HG02840 (cell line): Measurements from ENCODE around the gene GSTK1.
"Not testable (repeated sequence)": the region's sequence is repeated elsewhere in the genome, so short reads cannot be mapped to it uniquely, and the experiment has no call there.

Source experiments
- ATAC-seq: cut with Tn5 transposase; IDR thresholded peaks from one replicate; pipeline ENCODE4 v1.9.1; 2021; ENCODE audit warnings: mild to moderate bottlenecking, moderate library complexity, moderate number of reproducible peaks; ENCODE audit not compliant: unreplicated experiment, low FRiP score

The GSTK1 gene

GRCh38 chr7:143263266-143264195, at the start of gene GSTK1:
Gene GSTK1 (plus strand): TSS chr7:143263441. CDS start chr7:143263514, 73 bp downstream.
- ATAC-seq, result peak; percentile 98

GRCh38 chr7:143213478-143213877, 49.8 kb upstream of the GSTK1 start:
- not testable (repeated sequence) for ATAC-seq

DNA sequence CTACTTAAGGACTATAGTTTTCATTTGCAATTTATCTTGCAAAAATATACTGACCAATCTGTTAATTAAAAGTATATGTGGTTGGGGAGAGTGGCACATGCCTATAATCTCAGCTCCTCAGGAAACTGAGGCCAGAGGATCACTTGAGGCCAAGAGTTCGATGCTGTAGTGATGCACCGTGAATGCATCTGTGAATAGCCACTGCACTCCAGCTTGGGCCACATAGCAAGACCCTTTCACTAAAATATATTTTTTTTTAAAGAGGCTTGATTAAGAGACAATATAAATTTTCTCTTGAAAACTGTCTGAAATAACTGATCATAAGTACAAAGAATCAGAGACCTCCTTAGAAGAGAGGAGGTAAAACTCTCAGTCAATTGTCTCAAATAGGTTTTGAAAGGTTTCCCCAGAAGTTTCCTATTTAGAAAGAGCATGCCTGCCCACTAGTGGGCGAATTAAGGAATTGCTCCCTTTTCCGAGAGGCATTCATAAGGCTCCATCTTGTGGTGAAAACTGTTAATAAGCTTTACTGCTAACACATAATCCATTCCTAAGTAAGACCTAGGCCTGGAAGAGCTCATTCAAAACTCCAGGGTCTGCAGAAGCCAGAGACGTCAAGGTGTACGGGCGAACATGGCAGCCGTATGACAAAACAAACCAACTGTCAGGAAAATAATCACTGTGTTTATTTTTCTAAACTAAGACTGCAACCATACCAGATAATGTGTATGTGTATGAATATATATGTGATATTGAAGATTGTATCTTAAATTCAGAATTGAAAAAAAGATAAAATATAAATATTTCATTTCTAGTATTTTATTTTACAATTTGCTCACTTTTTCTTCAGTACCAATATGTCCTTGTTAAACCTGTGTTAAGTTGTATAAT, 48.2 kb upstream of the GSTK1 start:
- ATAC-seq, result peak; percentile 95

DNA sequence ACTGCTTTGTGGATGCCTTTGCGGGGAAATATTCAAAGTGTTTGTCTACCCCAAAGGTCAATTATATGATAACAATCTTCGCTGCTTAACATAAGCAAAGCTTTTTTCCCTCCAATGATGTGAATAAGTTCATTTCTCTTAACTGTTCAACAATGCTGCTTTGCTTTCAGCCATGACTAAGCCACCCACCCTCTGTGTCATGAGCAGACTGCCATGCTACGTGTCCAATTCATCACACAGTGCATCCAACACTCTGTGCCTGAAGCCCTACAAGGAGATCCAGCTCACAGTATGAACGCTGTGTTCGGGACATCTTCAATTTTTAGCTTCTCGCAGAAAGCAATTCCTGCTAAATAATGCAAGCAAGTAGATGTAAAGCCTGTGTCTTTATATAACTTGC, 47.1 kb upstream of the GSTK1 start:
- no peak for ATAC-seq

DNA sequence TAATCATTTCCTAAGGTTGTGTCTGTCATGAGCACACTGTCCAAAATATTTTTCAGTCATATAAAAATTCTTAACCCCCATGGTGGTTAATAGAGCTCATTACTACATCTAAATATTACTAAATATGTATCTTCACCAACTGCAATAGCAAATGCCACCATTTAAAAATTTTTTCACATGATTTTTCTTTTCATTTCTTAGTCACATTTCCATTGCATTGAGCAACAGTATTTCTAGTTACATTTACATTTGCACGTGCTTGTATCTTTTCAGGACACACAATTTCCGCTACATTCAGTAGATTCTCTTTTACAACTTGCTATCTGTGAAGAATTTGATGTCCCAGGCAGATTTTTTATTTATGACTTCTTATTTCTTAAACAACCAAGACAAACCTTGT, 46.6 kb upstream of the GSTK1 start:
- ATAC-seq, result no peak

DNA sequence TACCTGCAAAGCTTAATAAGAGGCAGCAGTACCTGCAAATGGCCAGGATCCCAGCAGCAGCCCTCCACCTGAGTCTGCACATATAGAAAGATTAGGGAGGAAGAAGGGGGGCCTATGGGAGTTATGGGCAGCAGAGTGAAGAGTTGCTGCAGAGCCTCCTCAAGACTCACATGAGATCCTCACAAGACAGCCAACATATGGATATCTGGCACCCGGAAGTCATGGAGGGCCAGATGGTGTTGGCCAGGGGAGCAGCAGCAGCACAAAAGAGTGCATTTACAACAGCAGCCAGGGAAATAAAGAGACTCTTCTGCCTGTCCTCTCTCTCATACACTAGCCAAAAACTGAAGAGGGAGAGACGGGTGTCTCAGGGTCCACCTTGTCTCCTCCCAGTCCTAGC, 45.4 kb upstream of the GSTK1 start:
- ATAC-seq, result no peak

GRCh38 chr7:143221286-143221685, 42.0 kb upstream of the GSTK1 start:
- ATAC-seq, result no peak

- ATAC-seq, result no peak
Observed at GRCh38 chr7:143221737-143222136, 41.5 kb upstream of the GSTK1 start, which contains the start of gene TAS2R40. Gene TAS2R40 (plus strand): TSS chr7:143222037. CDS start chr7:143222079, 42 bp downstream.

- no peak for ATAC-seq
Observed at GRCh38 chr7:143222782-143223181, 40.5 kb upstream of the GSTK1 start.

GRCh38 chr7:143223784-143224183, 39.5 kb upstream of the GSTK1 start:
- no peak for ATAC-seq

DNA sequence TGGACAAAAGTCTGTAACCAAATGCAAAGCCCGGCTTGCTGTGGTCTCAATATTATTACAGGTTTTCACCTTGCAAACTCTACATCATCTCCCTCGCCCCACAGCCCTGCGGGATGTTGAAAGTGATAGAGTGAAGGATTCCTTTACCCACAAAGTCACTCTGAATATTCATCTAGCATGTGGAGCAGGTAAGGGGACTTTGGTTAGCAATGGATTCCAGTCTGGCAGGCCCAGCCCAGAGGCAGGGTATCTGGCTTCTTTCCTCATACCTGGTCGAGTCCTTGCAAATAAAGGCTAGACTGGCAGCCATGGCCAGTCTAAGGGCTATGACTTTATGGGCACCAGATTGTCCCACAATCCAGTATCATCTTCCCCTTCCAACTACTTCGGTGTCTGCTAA, 38.2 kb upstream of the GSTK1 start:
- ATAC-seq, result no peak

DNA sequence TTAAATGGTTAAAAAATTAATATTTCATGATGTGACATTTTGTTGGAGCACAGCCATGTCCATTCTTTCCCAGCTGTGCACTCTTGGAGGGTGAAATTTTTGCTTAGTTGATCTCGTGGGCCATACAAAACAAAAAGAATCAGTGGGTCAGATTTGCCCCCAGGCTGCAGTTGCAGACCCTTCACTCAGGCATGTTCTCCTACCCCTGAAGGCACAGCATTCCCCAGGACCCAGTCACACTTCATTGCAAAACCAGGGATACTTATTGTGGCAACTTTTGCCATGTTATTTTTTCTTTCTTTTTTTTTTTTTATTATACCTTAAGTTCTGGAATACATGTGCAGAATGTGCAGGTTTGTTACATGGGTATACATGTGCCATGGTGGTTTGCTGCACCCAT, 35.4 kb upstream of the GSTK1 start:
- no peak for ATAC-seq

- no peak for ATAC-seq
Observed at GRCh38 chr7:143229054-143229790, 34.0 kb upstream of the GSTK1 start.

GRCh38 chr7:143230602-143231457, 32.4 kb upstream of the GSTK1 start:
- no peak for ATAC-seq

- no peak for ATAC-seq
Observed at GRCh38 chr7:143233816-143234532, 29.3 kb upstream of the GSTK1 start.

- ATAC-seq, result no peak
Observed at GRCh38 chr7:143234533-143234875, 28.7 kb upstream of the GSTK1 start.

- ATAC-seq, result no peak
Observed at GRCh38 chr7:143235561-143235960, 27.7 kb upstream of the GSTK1 start.

DNA sequence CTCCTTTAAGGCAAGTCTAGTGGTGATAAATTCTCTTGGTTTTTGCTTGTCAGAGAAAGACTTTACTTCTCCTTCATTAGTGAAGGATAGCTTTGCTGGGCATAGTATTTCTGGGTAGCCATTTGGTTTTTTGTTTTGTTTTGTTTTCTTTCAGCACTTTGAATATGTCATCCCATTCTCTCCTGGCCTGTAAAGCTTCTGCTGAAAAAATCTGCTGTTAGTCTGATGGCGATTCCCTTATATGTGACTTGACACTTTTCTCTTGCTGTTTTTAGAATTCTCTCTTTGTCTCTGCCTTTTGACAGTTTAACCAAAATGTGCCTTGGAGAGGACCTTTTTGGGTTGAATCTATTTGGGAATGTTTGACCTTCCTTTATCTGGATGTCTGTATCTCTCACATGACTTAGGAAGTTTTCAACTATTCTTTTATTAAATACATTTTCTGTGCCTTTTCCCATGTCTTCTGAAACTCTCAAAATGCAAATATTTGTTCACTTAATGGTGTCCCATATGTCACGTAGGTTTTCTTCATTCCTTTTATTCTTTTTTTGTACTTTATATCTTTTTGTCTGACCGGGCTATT, 26.7 kb upstream of the GSTK1 start:
- no peak for ATAC-seq

DNA sequence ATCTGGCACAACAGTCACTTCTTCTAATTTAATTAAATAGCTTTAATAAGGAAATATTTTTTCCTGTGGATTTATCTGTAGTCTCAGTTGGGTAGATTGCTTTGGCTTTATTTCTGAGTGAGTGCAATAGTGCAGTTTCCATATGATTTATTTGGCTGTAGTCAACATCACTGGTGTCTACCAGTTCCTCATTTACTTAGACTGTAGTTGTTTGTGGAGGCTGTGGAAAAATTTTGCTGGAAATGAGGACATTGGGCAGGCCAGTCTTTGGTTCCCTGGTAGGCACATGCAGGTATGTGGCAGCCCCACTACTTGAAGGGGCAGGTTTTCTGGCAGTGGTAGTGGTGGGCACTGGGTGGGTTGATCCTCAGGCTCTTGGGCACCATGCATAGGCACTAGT, 25.9 kb upstream of the GSTK1 start:
- ATAC-seq, result no peak
